ENCODE measurements around the gene C10orf88.
"Not testable (repeated sequence)": the region's sequence is repeated elsewhere in the genome, so short reads cannot be mapped to it uniquely, and the experiment has no call there.

Gene C10orf88

DNA sequence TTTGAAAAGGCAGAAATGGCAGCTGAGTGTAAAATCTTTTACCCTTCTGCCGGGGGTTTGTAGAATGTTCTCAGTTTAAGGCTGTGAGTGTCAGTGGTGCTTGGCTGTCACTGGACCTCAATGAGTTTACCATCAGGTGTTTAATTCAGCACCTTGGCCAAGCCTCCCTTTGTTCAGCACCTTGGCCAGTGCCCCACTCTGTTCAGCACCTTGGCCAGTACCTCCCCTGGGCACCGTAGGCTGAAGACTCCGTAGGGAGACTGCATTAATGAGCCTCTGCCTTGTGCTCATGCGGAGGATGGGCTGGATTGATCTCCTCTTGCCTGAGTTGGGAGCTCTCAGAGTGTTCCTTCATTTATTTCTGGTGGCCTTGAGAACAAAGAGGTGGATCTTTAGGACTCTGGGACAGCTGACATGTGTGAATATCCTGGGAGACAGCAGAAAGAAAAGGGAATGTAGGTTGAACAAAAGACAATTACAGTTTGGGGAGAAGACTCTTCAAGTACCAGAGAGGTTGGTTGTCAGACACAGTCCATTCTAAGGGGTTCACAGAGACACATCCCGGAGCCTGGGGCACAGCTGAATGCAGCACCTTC lies 42.0 kb downstream of the C10orf88 start:
- TF ChIP-seq, protein P1, sequence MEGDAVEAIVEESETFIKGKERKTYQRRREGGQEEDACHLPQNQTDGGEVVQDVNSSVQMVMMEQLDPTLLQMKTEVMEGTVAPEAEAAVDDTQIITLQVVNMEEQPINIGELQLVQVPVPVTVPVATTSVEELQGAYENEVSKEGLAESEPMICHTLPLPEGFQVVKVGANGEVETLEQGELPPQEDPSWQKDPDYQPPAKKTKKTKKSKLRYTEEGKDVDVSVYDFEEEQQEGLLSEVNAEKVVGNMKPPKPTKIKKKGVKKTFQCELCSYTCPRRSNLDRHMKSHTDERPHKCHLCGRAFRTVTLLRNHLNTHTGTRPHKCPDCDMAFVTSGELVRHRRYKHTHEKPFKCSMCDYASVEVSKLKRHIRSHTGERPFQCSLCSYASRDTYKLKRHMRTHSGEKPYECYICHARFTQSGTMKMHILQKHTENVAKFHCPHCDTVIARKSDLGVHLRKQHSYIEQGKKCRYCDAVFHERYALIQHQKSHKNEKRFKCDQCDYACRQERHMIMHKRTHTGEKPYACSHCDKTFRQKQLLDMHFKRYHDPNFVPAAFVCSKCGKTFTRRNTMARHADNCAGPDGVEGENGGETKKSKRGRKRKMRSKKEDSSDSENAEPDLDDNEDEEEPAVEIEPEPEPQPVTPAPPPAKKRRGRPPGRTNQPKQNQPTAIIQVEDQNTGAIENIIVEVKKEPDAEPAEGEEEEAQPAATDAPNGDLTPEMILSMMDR (IDR thresholded peaks at IDR 0.05) = no peak
- no peak overlapping the region for H3K4me3 ChIP-seq
- intact Hi-C loops (cut with DNase I; ENCODE audit: low total_unique reads) = no loop called here
- H3K4me1 ChIP-seq = no peaks in the 10 kb centered on the region
- H3K27me3 ChIP-seq = no peaks in the 10 kb centered on the region
- no peak for DNase-seq
- H3K36me3 ChIP-seq = no peaks in the 10 kb centered on the region
- H3K9me3 ChIP-seq = no peaks in the 10 kb centered on the region
- H3K27ac ChIP-seq = no peak overlapping the region

DNA sequence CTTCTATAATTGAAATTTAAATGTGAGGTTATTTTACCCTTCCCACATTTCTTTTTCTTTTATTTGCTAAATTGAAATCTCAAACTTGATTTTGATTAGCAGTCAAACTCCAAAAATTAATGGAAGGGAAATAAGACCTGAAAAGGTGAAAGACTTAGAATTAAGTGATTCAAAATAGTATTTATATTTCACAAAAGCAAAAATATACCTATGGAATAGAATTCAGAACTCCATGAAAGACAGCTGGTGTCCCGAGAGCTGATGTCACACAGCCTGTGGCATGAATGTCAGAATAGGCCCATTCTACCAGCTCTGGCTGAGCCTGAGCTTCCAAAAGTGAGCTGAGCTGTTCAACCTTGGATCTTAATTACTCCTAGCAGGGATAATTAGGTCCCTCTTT lies 43.7 kb downstream of the C10orf88 start, which contains the start of gene FAM24A:
Gene FAM24A (plus strand): TSS at position 301 of the 400 bp plus-strand sequence. CDS start 1,025 bp downstream, outside the sequence.
- DNase-seq = no peak
- Histone ChIP-seq H3K27ac (no peak within 1 kb of the TSS), H3K27me3 (no peaks in the 10 kb centered on the region), H3K4me1 (no peaks in the 10 kb centered on the region), H3K9me3 (no peaks in the 10 kb centered on the region), H3K4me3 (no peak within 1 kb of the TSS), H3K36me3 (no peaks in the 10 kb centered on the region)
- TF ChIP-seq, protein P1 (IDR thresholded peaks at IDR 0.05) = no peak
- intact Hi-C loops (cut with DNase I; ENCODE audit: low total_unique reads) = no loop called here

DNA sequence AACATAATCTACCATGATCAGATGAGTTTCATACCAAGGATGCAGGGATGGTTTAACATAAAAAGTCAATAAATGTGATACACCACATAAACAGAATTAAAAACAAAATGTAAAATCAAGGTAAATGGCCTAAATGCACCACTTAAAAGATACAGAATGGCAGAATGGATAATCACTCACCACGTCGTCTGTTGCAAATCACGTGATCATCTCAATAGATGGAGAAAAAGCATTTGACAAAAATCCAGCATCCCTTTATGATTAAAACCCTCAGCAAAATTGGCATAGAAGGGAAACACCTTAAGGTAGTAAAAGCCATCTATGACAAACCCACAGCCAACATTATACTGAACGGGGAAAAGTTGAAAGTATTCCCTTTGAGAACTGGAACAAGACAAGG lies 50.2 kb downstream of the C10orf88 start:
- H3K4me3 ChIP-seq; H3K36me3 ChIP-seq; H3K9me3 ChIP-seq; DNase-seq; H3K27me3 ChIP-seq; intact Hi-C loops (cut with DNase I; ENCODE audit: low total_unique reads); H3K27ac ChIP-seq; H3K4me1 ChIP-seq: not testable (repeated sequence)

DNA sequence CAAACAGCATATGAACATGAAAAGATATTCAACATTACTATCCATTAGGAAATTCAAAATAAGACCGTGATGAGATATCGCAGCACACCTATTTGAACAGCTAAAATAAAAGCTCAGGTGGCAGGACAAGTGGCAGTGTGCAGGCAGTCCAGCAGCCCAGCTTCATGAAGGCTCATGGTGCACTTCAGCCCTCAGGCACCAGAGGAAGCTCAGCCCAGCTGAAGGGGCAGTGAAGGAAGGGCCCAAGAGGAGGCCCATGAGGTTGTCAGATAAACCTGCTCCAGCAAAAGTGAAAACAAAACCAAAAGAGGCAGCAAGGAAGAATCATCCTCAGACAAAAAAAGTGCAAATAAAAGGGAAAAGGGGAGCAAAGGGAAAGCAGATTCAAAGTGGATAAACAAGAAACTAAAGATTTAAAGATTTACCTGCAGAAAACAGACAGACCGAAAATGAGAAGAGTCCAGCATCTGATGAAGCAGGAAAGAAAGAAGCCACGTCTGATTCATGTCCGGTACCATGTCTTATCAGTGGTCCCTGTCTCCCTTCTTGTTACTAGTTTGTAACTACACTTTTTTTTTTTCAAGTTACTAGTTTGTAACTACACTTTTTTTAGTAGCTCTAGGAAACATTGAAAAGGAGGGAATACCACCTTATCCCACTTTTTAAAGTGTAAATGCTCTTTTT lies 59.6 kb downstream of the C10orf88 start:
- H3K36me3 ChIP-seq = no peaks in the 10 kb centered on the region
- intact Hi-C loops (cut with DNase I; ENCODE audit: low total_unique reads) = no loop called here
- no peaks in the 10 kb centered on the region for H3K4me1 ChIP-seq
- no peak for DNase-seq
- no peak overlapping the region for H3K4me3 ChIP-seq
- TF ChIP-seq, protein P1 (IDR thresholded peaks at IDR 0.05) = no peak
- H3K27ac ChIP-seq = no peak overlapping the region
- H3K27me3 ChIP-seq = peaks cover 0 to 3% of the 10 kb centered on the region in 2 donors
- H3K9me3 ChIP-seq = no peaks in the 10 kb centered on the region

DNA sequence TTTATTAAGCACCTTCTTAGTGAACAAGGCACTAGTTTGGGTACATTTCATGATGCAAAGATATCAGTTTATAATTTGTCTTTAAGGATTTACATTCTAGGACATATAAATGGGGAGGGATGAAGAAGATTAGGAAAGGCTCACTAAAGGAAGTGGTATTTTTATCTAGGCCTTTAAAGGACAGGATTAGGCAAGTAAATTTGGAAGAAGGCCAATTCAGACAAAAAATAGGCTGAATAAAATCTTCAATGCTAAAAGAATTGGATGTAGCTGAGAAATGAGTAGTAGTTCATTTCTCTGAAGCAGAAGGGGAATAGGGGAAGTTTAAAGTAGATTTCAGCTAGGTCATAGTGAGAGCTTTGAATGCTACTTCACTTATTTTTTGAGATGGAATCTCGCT lies 69.9 kb downstream of the C10orf88 start:
- intact Hi-C loops (cut with DNase I; ENCODE audit: low total_unique reads) = no loop called here
- no peaks in the 10 kb centered on the region for H3K9me3 ChIP-seq
- H3K27me3 ChIP-seq = peaks cover 0 to 8% of the 10 kb centered on the region in 2 donors
- no peak overlapping the region for H3K27ac ChIP-seq
- H3K4me1 ChIP-seq = peaks cover 0 to 10% (median 8%) of the 10 kb centered on the region in 4 donors
- H3K36me3 ChIP-seq = no peaks in the 10 kb centered on the region
- no peak for DNase-seq
- no peak overlapping the region for H3K4me3 ChIP-seq
- TF ChIP-seq, protein P1 (IDR thresholded peaks at IDR 0.05) = no peak

DNA sequence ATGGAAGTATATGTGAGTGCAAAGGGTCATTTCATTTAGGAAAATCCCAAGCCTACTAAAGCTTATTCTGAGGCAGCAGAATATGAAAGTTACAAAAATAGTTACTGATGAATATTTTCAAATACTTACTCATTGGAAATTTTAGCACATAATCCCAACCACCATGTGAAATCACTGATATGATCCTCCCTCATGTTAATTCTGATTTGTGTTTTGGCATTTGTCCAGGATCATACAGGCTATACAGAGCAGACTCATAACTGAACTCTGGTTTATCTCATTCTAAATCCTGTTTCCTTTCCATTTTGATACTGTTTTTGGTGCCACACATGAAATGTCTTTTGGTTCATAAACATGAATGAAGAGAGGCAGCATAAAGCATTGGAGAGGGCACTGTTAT lies 71.3 kb downstream of the C10orf88 start:
- Histone ChIP-seq H3K27ac (no peak overlapping the region), H3K27me3 (peaks cover 0 to 3% of the 10 kb centered on the region in 2 donors), H3K36me3 (no peaks in the 10 kb centered on the region), H3K9me3 (no peaks in the 10 kb centered on the region), H3K4me1 (peaks cover 0 to 10% (median 9%) of the 10 kb centered on the region in 4 donors), H3K4me3 (no peak overlapping the region)
- no peak for DNase-seq
- TF ChIP-seq, protein P1 (IDR thresholded peaks at IDR 0.05) = no peak
- intact Hi-C loops (cut with DNase I; ENCODE audit: low total_unique reads) = no loop called here
